Stimulated activated CD8-positive, alpha-beta memory T cell treated with anti-CD3 and anti-CD28 coated beads, Interleukin-2, amount 100 ng/mL, for 48 hours (primary cell): ENCODE measurements around the gene CEMP1.

Experiments used
- DNase-seq, 2 donors: peaks; one replicate each; pipeline ENCODE4 v3.0.0-alpha.2; 2020; ENCODE audit warnings: low read depth in 2 of 2

CEMP1 gene

GRCh38 chr16:2500918-2501750, 30.1 kb downstream of the CEMP1 start:
- DNase-seq = peak; percentile 66 to 77

GRCh38 chr16:2500430-2500917, 30.7 kb downstream of the CEMP1 start:
- no peak for DNase-seq

- no peak for DNase-seq
Measured at GRCh38 chr16:2499890-2500429, 31.2 kb downstream of the CEMP1 start.

- no peak for DNase-seq
Measured at GRCh38 chr16:2499454-2499853, 31.8 kb downstream of the CEMP1 start.

GRCh38 chr16:2498531-2499253, 32.5 kb downstream of the CEMP1 start:
- DNase-seq = no peak

GRCh38 chr16:2497695-2498484, 33.3 kb downstream of the CEMP1 start:
- no peak for DNase-seq

- DNase-seq = no peak
Measured at GRCh38 chr16:2497116-2497630, 34.0 kb downstream of the CEMP1 start.

GRCh38 chr16:2496223-2497115, 34.7 kb downstream of the CEMP1 start:
- DNase-seq = no peak

GRCh38 chr16:2495041-2495440, 36.2 kb downstream of the CEMP1 start:
- no peak for DNase-seq

- DNase-seq = no peak
Measured at GRCh38 chr16:2494616-2495015, 36.6 kb downstream of the CEMP1 start.

- DNase-seq = no peak
Measured at GRCh38 chr16:2493605-2494004, 37.6 kb downstream of the CEMP1 start.

- no peak for DNase-seq
Measured at GRCh38 chr16:2492292-2492691, 38.9 kb downstream of the CEMP1 start.

GRCh38 chr16:2490190-2491105, 40.8 kb downstream of the CEMP1 start:
- no peak for DNase-seq

- DNase-seq = no peak
Measured at GRCh38 chr16:2489581-2489980, 41.6 kb downstream of the CEMP1 start.

GRCh38 chr16:2487903-2488531, 43.2 kb downstream of the CEMP1 start:
- DNase-seq = no peak

GRCh38 chr16:2487517-2487842, 43.7 kb downstream of the CEMP1 start:
- DNase-seq = no peak

GRCh38 chr16:2486645-2487516, 44.3 kb downstream of the CEMP1 start:
- DNase-seq = peak; percentile 52 to 56

- no peak for DNase-seq
Measured at GRCh38 chr16:2485811-2486507, 45.2 kb downstream of the CEMP1 start.
